8988T (cell line): Measurements from ENCODE around the gene DNMT1.
A peak's percentile ranks its signal among the peaks of the same experiment; 100 is the strongest.
"Not testable (repeated sequence)": the region's sequence is repeated elsewhere in the genome, so short reads cannot be mapped to it uniquely, and the experiment has no call there.

Experiments
- DNase-seq: peaks from one replicate; pipeline ENCODE4 v3.0.0; 2011

The DNMT1 gene

DNA sequence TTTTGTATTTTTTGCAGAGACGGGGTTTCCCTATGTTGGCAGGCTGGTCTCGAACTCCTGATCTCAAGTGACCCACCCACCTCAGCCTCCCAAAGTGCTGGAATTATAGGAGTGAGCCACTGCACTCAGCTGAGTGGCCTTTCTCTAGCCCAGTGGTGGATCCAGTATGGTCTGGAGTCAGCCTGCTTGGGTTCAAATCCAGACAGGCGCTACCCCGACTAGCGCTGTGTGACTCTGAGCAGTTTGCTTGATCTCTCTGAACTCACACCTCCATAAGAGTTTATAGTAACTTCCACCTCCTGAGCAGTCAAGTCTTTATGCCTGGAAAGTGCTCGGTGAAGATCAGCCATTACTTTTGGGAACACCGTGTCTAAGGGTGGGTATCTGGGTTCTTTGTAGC lies 25.9 kb upstream of the DNMT1 start:
- DNase-seq = no peak

DNA sequence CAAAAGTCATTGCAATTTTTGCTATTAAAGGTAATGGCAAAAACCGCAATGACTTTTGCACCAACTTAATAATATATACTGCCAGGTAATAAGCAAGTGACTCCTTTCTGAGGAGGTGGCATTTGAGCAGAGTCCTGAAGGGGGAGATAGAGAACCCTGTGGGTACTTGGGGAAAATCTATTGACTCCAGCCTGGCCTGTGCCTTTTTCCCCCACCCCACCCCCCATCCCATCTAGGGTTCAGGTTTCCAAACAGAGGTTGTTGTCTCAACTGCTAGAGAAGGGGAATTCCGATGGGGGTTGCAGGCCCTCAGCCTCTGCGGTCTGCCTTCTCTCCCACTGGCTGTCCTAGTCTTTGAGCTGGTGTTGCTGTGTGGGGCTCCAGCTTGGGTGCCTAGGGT lies 24.9 kb upstream of the DNMT1 start:
- DNase-seq = no peak

DNA sequence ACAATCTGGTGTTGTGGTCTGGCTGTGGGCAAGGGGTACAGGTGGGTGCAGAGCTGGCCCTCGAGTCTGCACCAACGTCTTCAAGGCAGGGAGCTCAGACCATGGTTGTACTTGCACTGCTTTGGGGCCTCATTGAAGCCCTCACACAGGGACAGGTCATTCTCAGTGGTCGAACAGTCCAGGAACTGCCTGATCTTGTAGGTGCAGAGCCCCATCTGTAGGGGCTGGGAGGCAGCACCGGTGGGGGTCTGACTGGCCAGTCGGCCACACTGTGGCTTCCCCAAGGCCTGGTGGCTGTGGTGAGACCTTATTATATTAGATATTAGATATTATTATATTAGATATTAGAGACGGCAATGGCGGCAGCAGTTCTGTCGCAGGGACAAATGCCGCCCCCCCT lies 22.3 kb upstream of the DNMT1 start:
- no peak for DNase-seq

DNA sequence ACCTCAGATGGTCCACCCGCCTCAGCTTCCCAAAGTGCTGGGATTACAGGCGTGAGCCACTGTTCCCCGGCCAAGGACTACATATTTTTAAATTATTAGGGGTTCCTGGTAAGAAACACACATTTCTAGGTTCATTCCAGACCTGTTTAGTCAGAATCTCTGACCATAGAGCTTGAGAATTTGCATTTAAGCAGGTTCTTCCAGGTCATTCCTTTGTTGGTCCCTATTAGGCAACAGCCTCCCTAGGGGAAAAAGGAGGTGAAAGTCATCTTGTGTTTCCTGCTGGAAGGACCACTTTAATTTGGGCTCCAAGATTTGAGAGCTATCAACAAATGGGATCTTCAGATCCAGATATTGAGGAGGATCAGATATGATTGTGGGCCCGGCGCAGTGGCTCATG lies 20.0 kb upstream of the DNMT1 start:
- DNase-seq = no peak

DNA sequence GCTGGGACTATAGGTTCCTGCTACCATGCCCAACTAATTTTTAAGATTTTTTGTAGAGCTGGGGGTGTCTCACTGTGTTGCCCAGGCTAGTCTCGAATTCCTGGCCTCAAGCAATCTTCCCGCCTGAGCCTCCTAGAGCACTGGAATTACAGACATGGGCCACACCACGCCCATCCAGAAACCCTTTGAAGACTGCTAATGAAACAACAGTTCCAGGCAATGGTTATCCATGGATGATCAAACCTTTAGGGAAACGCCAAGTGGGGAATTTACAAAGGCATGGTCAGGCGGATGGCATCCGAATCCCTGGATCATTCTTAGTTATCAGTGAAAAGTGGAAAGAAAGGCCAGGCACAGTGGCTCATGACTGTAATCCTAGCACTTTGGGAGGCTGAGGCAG lies 16.9 kb upstream of the DNMT1 start:
- DNase-seq = no peak

DNA sequence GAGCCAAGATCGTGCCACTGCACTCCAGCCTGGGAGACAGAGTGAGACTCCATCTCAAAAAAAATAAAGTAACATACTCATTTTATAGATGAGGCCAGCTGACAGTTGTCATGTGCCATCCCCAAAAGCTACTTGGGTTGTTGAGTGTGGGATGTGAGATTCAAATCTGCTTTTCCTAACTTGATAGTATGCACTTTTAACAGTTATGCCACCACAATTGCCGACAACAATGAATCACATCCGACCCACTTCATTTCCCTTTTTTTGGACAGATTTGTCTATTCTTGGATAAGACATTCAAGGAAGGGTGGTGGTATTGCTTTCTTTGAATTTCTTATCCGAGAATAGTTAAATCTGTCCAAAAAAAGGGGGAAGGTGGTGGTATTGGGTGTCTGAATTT lies 16.3 kb upstream of the DNMT1 start:
- DNase-seq = no peak

DNA sequence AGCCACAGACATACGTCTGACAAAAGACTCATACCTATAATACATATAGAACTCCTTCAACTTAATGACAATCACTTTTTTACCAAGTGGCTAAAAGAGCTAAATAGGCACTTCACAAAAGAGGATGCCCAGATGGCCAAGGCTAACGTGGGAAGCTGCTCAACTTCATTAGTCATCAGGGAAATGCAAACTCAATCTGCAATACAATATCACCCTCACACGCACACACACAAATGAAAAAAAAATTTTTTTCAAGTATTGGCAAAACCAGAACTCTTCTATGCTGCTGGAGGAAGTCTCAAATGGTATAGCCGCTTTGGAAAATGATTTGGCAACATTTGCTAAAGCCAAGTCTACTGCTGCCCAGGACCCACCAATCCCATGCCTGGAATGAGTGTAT lies 14.6 kb upstream of the DNMT1 start:
- DNase-seq = no peak

DNA sequence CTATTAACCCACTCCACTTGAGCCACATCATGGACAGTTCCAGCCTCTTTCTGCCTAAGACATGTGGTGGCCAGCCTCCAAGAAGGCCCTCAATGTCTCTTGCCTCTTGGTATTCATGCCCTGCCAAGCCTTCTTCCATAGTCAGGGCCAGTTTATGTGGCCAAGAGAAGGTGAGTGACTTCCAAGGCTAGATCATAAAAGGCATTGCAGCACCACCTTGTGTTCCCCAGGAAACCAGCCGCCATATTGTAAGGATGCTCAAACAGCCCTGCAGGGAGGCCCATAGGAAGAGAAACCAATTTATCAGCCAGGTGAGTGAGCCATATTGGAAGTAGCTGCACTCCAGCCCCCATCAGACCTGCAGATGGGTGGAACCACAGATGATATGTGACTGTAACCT lies 12.3 kb upstream of the DNMT1 start:
- no peak for DNase-seq

DNA sequence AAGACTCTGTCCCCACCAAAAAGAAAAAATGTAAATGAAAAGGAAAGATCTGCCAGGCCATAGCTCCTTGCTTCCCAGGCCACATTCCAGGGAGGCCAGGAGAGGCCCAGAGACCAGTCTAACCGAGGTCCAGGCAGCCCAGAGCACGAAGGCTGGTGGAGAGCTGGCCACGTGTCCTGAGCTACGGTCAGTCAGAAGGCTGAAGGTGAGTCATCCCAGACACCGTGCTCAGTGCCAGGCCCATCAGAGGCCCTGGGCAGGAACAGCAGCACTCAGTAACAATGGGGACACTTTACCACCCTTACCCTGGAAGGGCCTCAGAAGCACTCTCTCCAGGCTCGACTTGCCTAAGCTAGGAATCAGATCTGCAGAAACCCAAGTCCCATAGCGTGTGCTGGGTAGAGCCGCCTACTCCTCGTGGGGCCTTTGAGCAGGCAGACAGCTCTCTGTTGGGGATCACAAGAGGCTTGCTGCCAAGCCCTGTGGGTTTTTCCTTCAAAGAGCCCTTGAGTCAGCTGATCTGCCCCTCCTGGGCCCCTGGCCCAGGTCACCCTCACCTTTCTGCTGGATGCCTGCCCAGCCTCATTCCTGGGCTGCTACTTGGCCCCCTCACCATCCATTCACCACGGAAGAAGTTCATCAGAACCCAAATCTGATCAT lies 11.6 kb upstream of the DNMT1 start:
- DNase-seq = no peak

DNA sequence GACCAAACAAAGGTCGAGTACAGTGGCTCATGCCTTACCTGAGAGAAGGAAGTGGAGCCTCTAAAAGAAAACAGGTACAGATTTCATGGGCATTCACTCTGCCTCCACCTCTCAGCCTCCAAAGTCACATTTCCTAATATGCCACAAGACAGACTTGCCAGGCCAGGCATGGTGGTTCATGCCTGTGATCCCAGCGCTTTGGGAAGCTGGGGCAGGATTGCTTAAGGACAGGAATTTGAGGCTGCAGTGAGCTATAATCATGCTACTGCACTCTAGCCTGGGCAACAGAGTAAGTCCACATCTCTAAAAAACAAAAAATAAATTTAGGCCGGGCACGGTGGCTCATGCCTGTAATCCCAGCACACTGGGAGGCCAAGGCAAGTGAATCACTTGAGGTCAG lies 10.9 kb upstream of the DNMT1 start:
- no peak for DNase-seq

DNA sequence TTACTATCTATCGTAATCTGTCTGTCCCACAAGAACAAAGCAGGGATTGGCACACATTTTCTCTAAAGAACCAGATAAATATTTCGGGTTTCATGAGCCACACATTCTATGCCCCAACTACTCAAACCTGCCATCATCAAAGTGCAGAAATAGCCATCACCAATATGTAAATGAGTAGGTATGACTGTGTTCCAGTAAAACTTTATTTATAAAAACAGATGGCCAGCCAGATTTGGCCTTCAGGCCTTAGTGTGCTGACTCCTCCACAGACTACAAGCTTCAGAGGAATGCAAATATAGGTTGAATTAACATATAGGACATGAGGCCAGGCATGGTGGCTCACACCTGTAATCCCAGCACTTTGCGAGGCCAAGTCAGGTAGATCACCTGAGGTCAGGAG lies 8.9 kb upstream of the DNMT1 start:
- no peak for DNase-seq

DNA sequence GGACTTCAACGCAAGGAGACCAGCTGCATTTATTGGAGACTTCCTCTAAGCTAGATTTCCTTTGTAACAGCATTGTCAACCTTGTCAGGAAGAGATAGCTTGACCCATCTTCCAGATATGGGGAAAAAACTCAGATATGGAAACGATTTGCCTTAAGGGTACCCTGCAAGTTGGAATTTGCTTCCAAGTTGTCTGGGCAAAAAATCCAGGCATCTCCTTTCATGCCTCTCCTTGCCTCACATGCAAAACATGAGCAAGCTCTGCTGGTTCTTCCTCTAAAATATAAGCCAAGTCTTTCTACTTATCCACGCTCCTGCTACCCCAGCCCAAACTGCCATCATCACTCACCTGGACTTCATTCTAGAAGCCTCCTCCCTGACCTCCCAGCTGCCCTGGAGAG lies 6.4 kb upstream of the DNMT1 start:
- DNase-seq = no peak

DNA sequence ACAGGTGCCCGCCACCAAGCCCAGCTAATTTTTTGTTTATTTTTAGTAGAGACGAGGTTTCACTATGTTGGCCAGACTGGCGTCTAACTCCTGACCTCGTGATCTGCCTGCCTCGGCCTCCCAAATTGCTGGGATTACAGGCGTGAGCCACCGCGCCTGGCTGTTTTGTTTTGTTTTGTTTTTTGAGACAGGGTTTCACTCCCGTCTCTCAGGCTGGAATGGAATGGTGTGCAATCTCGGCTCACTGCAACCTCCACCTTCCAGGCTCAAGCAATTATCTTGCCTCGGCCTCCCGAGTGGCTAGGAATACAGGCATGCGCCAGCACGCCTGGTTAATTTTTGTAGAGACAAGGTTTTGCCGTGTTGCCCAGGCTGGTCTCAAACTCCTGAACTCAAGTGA lies 5.3 kb upstream of the DNMT1 start:
- not testable (repeated sequence) for DNase-seq

DNA sequence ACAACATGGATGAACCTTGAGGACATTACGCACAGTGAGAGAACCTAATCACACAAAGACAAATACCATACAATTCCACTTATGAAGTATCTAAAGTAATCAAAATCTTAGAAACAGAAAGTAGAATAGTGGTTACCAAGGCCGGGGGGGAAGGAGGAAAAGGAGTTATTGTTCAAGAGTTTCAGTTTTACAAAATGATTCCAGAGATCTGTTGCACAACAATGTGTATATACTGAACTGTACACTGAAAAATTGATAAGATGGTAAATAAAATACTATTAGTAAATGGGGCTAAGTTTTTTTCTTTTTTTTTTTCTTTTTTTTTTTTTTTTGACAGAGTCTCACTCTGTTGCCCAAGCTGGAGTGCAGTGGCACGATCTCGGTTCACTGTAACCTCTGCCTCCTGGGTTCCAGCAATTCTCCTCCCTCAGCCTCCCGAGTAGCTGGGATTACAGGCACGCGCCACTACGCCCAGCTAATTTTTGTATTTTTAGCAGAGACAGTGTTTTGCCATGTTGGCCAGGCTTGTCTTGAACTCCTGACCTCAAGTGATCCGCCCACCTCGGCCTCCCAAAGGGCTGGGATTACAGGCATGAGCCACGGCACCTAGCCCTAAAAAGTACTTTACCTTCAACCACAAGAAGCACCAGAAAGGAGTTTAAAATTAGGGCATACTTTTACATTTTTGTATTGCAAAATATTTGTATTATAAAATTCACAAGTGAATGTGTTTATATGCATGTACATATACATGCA lies 4.3 kb upstream of the DNMT1 start:
- not testable (repeated sequence) for DNase-seq

DNA sequence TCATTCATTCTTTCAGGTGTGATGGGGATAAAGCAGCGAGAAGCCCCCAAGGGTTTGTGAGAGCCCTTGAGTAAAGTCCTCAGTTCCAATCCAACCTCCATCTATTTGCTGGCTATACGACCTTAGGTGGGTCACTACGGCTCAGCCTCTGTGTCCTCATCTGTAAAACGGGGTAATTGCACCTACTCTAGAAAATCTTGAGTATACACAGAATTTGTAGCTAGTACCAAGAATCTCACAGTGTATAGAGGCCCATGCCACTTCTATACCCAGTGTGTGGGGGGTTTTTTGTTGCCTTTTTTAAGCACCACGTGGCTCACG lies 406 bp upstream of the DNMT1 start:
- DNase-seq = no peak

DNA sequence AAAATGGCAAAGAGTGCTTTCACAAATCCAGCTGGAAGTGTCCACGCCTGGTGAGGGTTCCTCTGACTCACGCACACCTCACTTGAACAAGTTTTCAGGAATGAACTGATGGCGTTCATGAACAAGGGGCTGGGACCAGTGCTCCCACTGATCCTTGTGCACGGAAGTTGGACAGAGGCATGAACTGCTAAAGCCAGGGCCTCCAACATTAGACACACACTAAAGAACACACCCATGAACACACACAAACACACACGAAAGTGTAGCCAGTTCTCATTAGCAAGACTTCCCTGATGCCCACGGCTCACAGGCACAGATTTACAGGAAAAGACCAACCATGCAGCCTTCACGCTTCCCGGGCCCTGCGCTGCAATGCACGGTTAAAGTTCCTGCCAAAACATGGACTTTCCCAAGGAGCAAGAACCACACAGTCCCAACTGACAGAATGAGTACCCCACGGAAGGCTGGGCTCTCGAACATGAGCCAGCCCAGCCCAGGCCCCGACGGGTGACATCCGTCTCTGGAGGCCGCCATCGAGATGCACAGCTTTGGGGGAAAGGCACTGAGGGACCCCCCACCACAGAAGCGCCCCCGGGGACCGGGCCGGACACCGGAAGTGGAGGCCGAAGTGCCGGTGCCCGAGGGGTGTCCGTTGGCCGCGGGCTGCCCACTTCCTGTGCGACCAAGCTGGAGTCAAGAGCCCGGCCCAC lies 808 bp downstream of the DNMT1 start:
- peak; percentile 26 for DNase-seq

DNA sequence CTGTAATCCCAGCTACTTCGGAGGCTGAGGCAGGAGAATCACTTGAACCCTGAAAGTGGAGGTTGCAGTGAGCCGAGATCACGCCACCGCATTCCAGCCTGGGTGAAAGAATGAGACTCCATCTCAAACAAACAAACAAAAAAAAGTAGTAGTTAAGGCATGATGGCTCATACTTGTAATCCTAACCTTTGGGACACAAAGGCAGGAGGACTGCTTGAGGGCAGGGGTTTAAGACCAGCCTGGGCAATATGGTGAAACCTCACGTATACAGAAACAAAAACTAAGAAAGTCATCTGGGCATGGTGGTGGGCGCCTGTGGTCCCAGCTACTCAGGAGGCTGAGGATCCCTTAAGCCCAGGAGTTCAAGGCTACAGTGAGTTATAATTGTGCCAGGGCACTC lies 1.8 kb downstream of the DNMT1 start:
- DNase-seq = no peak

DNA sequence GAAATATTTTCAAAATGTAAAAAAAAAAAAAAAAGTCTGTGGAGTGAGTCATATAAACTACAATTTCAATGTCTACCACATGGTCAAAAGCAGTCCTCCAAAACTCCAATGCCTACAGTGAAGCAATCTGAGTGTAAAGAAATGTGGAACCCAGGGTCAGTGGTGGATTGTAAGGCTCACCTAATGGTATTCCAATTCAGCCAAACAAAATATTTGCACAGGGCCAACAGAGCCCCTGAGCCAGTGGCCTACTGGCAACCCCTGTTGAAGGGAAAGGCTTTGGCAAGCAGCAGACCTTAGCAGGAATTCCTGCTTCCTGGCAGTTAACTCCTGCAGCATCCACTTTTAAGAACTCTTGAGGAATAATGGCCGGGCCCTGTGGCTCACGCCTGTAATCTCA lies 3.4 kb downstream of the DNMT1 start:
- no peak for DNase-seq

DNA sequence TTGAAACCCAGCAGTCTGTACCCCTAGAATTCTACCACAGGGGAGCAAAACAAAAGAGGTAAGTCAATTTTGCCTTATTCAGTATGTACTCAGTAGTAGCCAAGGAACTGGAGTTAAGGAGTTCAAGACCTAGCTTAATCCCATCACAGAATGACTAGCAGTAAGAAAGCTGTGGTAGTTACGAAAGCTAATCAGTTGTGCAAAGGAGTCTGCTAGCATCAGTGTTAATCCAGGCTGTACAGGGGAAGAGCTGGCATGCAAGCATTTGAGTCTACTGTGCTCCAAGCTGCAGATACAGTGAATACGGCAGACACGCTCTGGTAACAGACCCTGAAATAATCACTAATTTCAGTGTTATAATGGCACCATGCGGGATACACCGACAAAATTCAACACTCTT lies 4.7 kb downstream of the DNMT1 start:
- DNase-seq = no peak

DNA sequence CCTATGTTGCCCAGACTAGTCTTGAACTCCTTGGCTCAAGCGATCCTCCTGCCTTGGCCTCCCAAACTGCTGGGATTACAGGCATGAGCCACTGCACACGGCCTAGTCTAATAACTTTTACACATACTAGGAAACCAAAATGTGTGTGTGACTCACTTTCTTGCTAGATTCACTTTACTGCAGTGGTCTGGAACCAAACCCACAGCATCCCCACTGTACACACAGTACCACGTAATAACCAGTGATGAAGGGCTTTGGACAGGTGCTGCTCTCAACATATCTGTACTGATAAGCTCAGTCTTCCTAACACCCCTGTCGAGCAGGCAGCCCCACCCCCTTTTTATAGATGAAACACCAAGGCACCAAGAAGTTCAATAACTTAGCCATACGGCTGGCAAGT lies 5.1 kb downstream of the DNMT1 start:
- no peak for DNase-seq

DNA sequence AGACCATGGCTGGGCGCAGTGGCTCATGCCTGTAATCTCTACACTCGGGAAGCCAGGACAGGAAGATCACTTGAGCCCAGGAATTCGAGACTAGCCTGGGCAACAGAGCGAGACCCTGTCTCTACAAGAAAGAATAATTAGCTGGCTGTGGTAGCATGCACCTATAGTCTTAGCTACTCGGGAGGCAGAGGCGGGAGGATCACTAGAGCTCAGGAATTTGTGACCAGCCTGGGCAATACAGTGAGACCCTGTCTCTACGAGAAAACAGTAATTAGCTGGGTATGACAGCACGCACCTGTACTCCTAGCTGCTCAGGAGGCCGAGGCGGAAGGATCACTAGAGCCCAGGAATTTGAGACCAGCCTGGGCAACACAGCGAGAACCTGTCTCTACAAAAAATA lies 7.4 kb downstream of the DNMT1 start:
- DNase-seq = no peak

DNA sequence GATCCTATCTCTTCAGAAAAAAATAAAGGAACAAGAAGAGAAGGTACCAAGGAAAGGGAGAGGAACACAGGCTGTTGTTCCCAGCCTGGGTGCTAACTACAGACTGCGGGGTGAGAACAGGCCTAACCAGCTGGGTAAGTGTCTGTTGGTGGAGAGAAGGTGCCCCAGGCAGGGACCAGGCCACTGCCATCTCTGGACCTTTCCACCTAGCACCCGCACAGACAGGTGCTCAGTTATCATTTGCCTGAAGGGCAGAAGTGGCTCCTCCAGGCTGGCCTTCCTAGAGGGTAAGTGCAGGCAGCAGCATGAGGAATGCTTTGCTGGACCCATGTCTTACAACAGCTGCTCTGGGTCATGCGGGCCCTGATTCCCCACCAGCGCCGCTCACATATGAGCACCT lies 10.1 kb downstream of the DNMT1 start:
- DNase-seq = no peak

DNA sequence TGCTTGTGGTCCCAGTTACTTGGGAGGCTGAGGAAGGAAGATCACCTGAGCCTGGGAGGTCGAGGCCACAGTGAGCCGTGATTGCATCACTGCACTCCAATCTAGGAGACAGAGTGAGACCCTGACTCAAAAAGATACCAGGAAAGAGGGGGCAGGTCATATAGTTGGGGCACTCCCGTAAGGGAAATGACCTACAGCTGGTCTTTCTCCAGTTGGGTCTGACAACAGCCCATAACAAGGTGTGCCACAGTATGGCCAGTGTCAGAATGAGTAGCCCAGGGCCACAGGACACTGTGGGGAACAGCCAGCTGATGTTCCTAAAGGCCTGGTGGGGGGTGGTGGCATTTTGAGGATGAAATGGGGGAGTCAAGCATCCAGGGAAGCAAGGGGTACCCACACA lies 10.8 kb downstream of the DNMT1 start:
- DNase-seq = no peak

DNA sequence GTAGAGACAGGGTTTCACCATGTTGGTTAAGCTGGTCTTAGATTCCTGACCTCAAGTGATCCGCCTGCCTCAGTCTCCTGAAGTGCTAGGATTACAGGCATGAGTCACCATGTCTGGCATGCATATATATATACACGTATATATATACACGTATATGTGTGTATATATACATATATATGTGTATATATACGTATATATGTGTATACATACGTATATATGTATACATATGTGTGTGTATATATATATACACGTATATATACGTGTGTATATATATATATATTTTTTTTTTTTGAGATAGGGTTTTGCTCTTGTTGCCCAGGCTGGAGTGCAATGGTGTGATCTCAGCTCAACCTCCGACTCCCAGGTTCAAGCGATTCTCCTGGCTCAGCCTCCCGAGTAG lies 11.9 kb downstream of the DNMT1 start:
- no peak for DNase-seq

DNA sequence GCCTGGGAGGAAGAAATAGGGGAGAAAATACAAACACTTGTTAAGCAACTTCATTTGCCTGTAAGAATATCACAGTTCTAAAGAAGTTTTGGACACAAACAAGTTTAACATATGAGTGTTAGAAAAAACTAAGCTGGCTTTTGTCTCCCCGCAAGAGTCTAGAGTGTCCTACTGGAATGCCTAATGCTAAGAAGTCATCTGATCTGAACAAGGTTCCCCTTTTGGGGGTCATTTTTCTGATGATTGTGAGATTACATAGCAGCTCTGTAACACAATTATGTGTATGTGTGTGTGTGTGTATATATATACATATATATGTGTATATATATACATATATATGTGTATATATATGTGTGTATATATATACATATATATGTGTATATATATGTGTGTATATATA lies 12.7 kb downstream of the DNMT1 start:
- DNase-seq = no peak
